Measurements from ENCODE around the gene BANK1.

Gene BANK1

GRCh38 chr4:101993842-101994775 lies 203.6 kb downstream of the BANK1 start:
- TF ChIP-seq ZNF8 (CRISPR knock-in tag; IDR thresholded peaks at IDR 0.05), result no peak
- TF ChIP-seq TOX (CRISPR knock-in tag; IDR thresholded peaks at IDR 0.05; ENCODE audit: borderline replicate concordance), result no peak
- no peak for TF ChIP-seq CSDC2 (CRISPR knock-in tag; IDR thresholded peaks at IDR 0.05)
- no peak for TF ChIP-seq RARB (CRISPR knock-in tag; IDR thresholded peaks at IDR 0.05)
- TF ChIP-seq ARNTL (CRISPR knock-in tag; IDR thresholded peaks at IDR 0.05; ENCODE audit: borderline replicate concordance, low read depth), result 0 out of 2 replicates have a peak, but pooled peaks have one; percentile 34
- TF ChIP-seq ISL1 (CRISPR knock-in tag; IDR thresholded peaks at IDR 0.05), result peak; percentile 51
- no peak for TF ChIP-seq SNAI2 (CRISPR knock-in tag; IDR thresholded peaks at IDR 0.05)
- no peak for TF ChIP-seq ZC3H10 (CRISPR knock-in tag; IDR thresholded peaks at IDR 0.05)
- no peak for TF ChIP-seq OSR1 (CRISPR knock-in tag; IDR thresholded peaks at IDR 0.05)
- no peak for TF ChIP-seq CSRNP3 (CRISPR knock-in tag; IDR thresholded peaks at IDR 0.05)
- peak; percentile 69 for TF ChIP-seq TCF4 (CRISPR knock-in tag; IDR thresholded peaks at IDR 0.05; ENCODE audit: borderline replicate concordance)
- TF ChIP-seq POU6F1 (CRISPR knock-in tag; IDR thresholded peaks at IDR 0.05; ENCODE audit: borderline replicate concordance, low read depth), result no peak
- no peak for TF ChIP-seq ZFP3 (CRISPR knock-in tag; IDR thresholded peaks at IDR 0.05)
- no peak for TF ChIP-seq BACH2 (CRISPR knock-in tag; IDR thresholded peaks at IDR 0.05; ENCODE audit: borderline replicate concordance)
- ATAC-seq, result peak; percentile 62; the same call in 2 of the 3 replicates

- no peak for ATAC-seq
- TF ChIP-seq ESRRG (CRISPR knock-in tag; IDR thresholded peaks at IDR 0.05), result no peak
- TF ChIP-seq TCF4 (CRISPR knock-in tag; IDR thresholded peaks at IDR 0.05; ENCODE audit: borderline replicate concordance), result 0 out of 2 replicates have a peak, but pooled peaks have one; percentile 17
Observed at GRCh38 chr4:102007959-102008425, 217.5 kb downstream of the BANK1 start.

- ATAC-seq, result no peak
- TF ChIP-seq ZNF8 (CRISPR knock-in tag; IDR thresholded peaks at IDR 0.05), result no peak
- TF ChIP-seq CREB5 (CRISPR knock-in tag; IDR thresholded peaks at IDR 0.05; ENCODE audit: low read depth), result no peak
- TF ChIP-seq TSHZ2 (CRISPR knock-in tag; IDR thresholded peaks at IDR 0.05), result no peak
- no peak for TF ChIP-seq ISL1 (CRISPR knock-in tag; IDR thresholded peaks at IDR 0.05)
- TF ChIP-seq ZC3H10 (CRISPR knock-in tag; IDR thresholded peaks at IDR 0.05), result no peak
- no peak for TF ChIP-seq ARNTL (CRISPR knock-in tag; IDR thresholded peaks at IDR 0.05; ENCODE audit: borderline replicate concordance, low read depth)
- TF ChIP-seq ZNF70 (CRISPR knock-in tag; IDR thresholded peaks at IDR 0.05), result no peak
- TF ChIP-seq RARB (CRISPR knock-in tag; IDR thresholded peaks at IDR 0.05), result no peak
- TF ChIP-seq ZFP3 (CRISPR knock-in tag; IDR thresholded peaks at IDR 0.05), result no peak
- no peak for TF ChIP-seq ZFP30 (CRISPR knock-in tag; IDR thresholded peaks at IDR 0.05)
- TF ChIP-seq POU6F1 (CRISPR knock-in tag; IDR thresholded peaks at IDR 0.05; ENCODE audit: borderline replicate concordance, low read depth), result no peak
- TF ChIP-seq CSDC2 (CRISPR knock-in tag; IDR thresholded peaks at IDR 0.05), result no peak
Observed at GRCh38 chr4:102008711-102009110, 218.2 kb downstream of the BANK1 start.
